Ascending aorta (tissue), 2 donors: ENCODE data around the gene SDK1. TPM values are rescaled to one million over a fixed set of nuclear protein-coding genes. Genes with fewer than 3 reads are reported as not detected.

Experiments used
- DNase-seq, 2 donors: peaks; one replicate each; pipeline ENCODE4 v3.0.0-alpha.2; 2019; ENCODE audit warnings: low spot score in 2 of 2
- H3K27ac ChIP-seq, 2 donors: fragments of 200-600 bp; sonication (generic); one replicate each; pipeline ENCODE4 v1.5.1; 2016 to 2017; ENCODE audit warnings: mild to moderate bottlenecking in 1 of 2
- H3K27me3 ChIP-seq: fragments of 200-600 bp; sonication (generic); one replicate; pipeline ENCODE4 v1.5.1; 2017
- H3K36me3 ChIP-seq, 2 donors: fragments of 200-600 bp; sonication (generic); one replicate each; pipeline ENCODE4 v1.5.1; 2016
- H3K4me1 ChIP-seq, 2 donors: fragments of 200-600 bp; sonication (generic); one replicate each; pipeline ENCODE4 v1.5.1; 2016 to 2017; ENCODE audit warnings: mild to moderate bottlenecking in 1 of 2
- H3K4me3 ChIP-seq, 2 donors: fragments of 200-600 bp; sonication (generic); one replicate each; pipeline ENCODE4 v1.5.1; 2016 to 2017; ENCODE audit warnings: mild to moderate bottlenecking in 1 of 2
- H3K9me3 ChIP-seq, 2 donors: fragments of 200-600 bp; sonication (generic); one replicate each; pipeline ENCODE4 v1.5.1; 2016
- intact Hi-C: fragments of 100-400 bp; cut with DNase I; formaldehyde crosslinking; loops from one replicate; pipeline ENCODE4 v1.15.1; 2023
- total RNA-seq: library from RNA; depleted of rRNA; stranded (reverse); fragments of >200 nt; gene quantifications from one replicate; pipeline ENCODE4 v1.1.0, GENCODE V29; 2016
- TF ChIP-seq, protein P1 (sequence below), 3 experiments: fragments of 200-600 bp in 2 of 3; fragments of 450-650 bp in 1 of 3; sonication (generic) in 2 of 3; IDR thresholded peaks; one replicate each; pipeline ENCODE4 v1.5.1; 2016 to 2019; ENCODE audit warnings: antibody characterized with exemption in 3 of 3, mild to moderate bottlenecking in 1 of 3, moderate library complexity in 1 of 3

SDK1 gene
- total RNA-seq, 1 donor from 2014 or later = 13.3 TPM

- TF ChIP-seq, protein P1, sequence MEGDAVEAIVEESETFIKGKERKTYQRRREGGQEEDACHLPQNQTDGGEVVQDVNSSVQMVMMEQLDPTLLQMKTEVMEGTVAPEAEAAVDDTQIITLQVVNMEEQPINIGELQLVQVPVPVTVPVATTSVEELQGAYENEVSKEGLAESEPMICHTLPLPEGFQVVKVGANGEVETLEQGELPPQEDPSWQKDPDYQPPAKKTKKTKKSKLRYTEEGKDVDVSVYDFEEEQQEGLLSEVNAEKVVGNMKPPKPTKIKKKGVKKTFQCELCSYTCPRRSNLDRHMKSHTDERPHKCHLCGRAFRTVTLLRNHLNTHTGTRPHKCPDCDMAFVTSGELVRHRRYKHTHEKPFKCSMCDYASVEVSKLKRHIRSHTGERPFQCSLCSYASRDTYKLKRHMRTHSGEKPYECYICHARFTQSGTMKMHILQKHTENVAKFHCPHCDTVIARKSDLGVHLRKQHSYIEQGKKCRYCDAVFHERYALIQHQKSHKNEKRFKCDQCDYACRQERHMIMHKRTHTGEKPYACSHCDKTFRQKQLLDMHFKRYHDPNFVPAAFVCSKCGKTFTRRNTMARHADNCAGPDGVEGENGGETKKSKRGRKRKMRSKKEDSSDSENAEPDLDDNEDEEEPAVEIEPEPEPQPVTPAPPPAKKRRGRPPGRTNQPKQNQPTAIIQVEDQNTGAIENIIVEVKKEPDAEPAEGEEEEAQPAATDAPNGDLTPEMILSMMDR (IDR thresholded peaks at IDR 0.05) = no peak
- H3K36me3 ChIP-seq = peaks cover 8 to 15% of the 10 kb centered on the region in 2 donors
- H3K9me3 ChIP-seq = no peaks in the 10 kb centered on the region
- no peak for DNase-seq
- H3K4me1 ChIP-seq = no peaks in the 10 kb centered on the region
- intact Hi-C loops = no loop called here
- no peaks in the 10 kb centered on the region for H3K27me3 ChIP-seq
- no peak overlapping the region for H3K4me3 ChIP-seq
- no peak overlapping the region for H3K27ac ChIP-seq
Observed at GRCh38 chr7:4136501-4137110, 835.6 kb downstream of the SDK1 start.

DNA sequence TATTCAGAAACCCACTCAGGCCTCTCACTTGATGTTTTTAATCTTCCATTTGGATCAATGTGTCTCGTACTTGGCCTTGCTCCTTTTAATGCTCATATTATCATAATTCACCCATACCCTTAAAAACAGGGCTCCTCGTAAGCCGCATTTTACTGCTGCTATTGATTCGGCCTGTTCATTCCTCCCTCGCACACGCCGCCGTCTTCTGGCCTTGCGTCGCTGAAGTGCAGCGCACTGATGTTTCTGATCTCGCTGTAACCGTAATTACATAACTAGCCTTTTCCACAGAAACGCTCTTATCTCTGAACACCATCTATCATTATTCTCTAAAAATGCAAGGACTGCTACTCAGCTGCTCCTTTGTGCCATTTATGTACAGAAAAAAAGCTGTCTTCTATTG, 836.5 kb downstream of the SDK1 start:
- peaks cover 0 to 7% of the 10 kb centered on the region in 2 donors for H3K36me3 ChIP-seq
- no peak for DNase-seq
- no peak overlapping the region for H3K27ac ChIP-seq
- no peaks in the 10 kb centered on the region for H3K4me1 ChIP-seq
- intact Hi-C loops = no loop called here
- TF ChIP-seq, protein P1 (IDR thresholded peaks at IDR 0.05) = no peak
- no peaks in the 10 kb centered on the region for H3K27me3 ChIP-seq
- no peaks in the 10 kb centered on the region for H3K9me3 ChIP-seq
- H3K4me3 ChIP-seq = no peak overlapping the region

DNA sequence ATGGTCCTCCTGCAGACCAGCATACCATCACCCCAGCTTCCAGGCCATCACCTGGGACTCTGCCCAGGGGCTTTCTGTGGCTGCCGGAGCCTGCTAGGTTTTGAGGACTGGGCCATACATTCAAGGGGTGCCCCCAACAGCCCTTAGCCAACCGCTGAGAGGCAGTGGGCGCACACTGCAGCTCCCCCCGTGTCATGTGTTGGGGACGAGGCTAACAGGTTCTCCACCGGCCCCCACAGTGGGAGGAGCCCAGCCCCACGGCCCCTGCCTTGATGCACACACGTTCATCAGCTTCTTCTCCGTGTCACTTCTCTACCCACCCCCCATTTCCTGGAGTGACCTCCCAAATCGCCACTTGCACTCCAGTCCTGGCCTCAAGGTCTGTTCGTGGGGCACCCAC, 837.8 kb downstream of the SDK1 start:
- H3K4me1 ChIP-seq = no peaks in the 10 kb centered on the region
- no peak overlapping the region for H3K27ac ChIP-seq
- no peaks in the 10 kb centered on the region for H3K27me3 ChIP-seq
- intact Hi-C loops = no loop called here
- H3K4me3 ChIP-seq = no peak overlapping the region
- TF ChIP-seq, protein P1 (IDR thresholded peaks at IDR 0.05) = no peak
- H3K36me3 ChIP-seq = peaks cover 0 to 7% of the 10 kb centered on the region in 2 donors
- DNase-seq = no peak
- no peaks in the 10 kb centered on the region for H3K9me3 ChIP-seq

GRCh38 chr7:4139656-4140625, 838.9 kb downstream of the SDK1 start:
- H3K4me3 ChIP-seq = no peak overlapping the region
- H3K27me3 ChIP-seq = no peaks in the 10 kb centered on the region
- H3K27ac ChIP-seq = no peak overlapping the region
- H3K4me1 ChIP-seq = peaks cover 0 to 2% of the 10 kb centered on the region in 2 donors
- TF ChIP-seq, protein P1 (IDR thresholded peaks at IDR 0.05) = no peak
- H3K36me3 ChIP-seq = peaks cover 0 to 7% of the 10 kb centered on the region in 2 donors
- no peak for DNase-seq
- H3K9me3 ChIP-seq = no peaks in the 10 kb centered on the region
- intact Hi-C loops = no loop called here

- H3K4me3 ChIP-seq = no peak overlapping the region
- H3K4me1 ChIP-seq = peaks cover 0 to 2% of the 10 kb centered on the region in 2 donors
- DNase-seq = no peak
- H3K36me3 ChIP-seq = peaks cover 0 to 4% of the 10 kb centered on the region in 2 donors
- H3K9me3 ChIP-seq = no peaks in the 10 kb centered on the region
- TF ChIP-seq, protein P1 (IDR thresholded peaks at IDR 0.05) = no peak
- intact Hi-C loops = no loop called here
- H3K27ac ChIP-seq = no peak overlapping the region
- no peaks in the 10 kb centered on the region for H3K27me3 ChIP-seq
Observed at GRCh38 chr7:4140933-4141332, 839.9 kb downstream of the SDK1 start.
